Measurements from ENCODE around the gene GCC1.
"Not testable (repeated sequence)": the region's sequence is repeated elsewhere in the genome, so short reads cannot be mapped to it uniquely, and the experiment has no call there.

GCC1 gene

DNA sequence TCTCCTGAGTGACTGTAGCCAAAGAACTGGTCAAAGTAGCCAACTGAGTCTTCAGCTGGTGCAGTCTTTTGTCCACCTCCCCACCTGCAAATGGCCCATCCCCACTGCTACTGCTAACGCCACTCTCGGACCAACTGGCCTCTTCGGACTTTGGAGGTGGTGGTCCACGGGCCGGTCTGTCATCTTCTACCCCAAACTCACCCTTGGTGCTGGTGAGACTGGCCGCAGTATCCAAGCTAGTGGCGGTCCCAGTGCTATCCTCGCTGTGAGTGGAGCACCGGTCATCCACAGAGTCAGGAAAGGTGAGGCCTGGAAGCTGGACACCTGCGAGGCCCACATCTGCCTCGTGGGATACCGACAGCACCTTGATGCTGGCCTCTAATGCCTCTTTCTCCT, 750 bp downstream of the GCC1 start:
- peak overlapping the region; percentile 94 for H3K4me3 ChIP-seq (ENCODE audit: low read length)
- DNase-seq (ENCODE audit: low read depth) = no peak
- TF ChIP-seq CTCF (conservative IDR thresholded peaks at IDR 0.05; ENCODE audit: low read length) = no peak

- no peak for TF ChIP-seq CTCF (conservative IDR thresholded peaks at IDR 0.05; ENCODE audit: low read length)
- DNase-seq (ENCODE audit: low read depth) = no peak
- no peak overlapping the region for H3K4me3 ChIP-seq (ENCODE audit: low read length)
These were observed 3.0 kb downstream of the GCC1 start for GRCh38 chr7:127582361-127582760.

DNA sequence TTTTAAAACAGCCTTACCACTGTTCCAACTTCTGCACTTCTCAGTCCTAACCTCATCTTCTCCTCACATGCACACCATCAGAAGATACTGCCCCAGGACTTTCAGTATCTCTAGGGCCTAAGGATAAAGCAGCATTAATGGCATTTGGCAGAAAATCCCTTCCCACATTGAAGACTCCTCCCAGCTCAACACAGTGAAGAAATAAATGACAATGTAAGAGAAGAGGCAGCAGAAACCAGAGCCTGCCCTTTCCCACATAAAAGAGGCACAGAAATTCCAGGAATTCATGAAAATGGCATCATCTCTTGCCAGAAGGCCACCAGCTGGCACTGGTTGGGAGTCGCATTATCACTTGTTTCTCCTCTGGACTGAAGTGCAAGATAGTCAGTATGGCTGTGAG, 3.7 kb downstream of the GCC1 start:
- no peak for TF ChIP-seq CTCF (conservative IDR thresholded peaks at IDR 0.05; ENCODE audit: low read length)
- peak; percentile 70 for DNase-seq (ENCODE audit: low read depth)
- H3K4me3 ChIP-seq (ENCODE audit: low read length) = no peak overlapping the region

GRCh38 chr7:127580612-127581011, 4.8 kb downstream of the GCC1 start:
- no peak for TF ChIP-seq CTCF (conservative IDR thresholded peaks at IDR 0.05; ENCODE audit: low read length)
- no peak overlapping the region for H3K4me3 ChIP-seq (ENCODE audit: low read length)
- DNase-seq (ENCODE audit: low read depth) = no peak

- H3K4me3 ChIP-seq (ENCODE audit: low read length) = no peak overlapping the region
- no peak for TF ChIP-seq CTCF (conservative IDR thresholded peaks at IDR 0.05; ENCODE audit: low read length)
- DNase-seq (ENCODE audit: low read depth) = no peak
These were observed 6.6 kb downstream of the GCC1 start for GRCh38 chr7:127578711-127579275.

DNA sequence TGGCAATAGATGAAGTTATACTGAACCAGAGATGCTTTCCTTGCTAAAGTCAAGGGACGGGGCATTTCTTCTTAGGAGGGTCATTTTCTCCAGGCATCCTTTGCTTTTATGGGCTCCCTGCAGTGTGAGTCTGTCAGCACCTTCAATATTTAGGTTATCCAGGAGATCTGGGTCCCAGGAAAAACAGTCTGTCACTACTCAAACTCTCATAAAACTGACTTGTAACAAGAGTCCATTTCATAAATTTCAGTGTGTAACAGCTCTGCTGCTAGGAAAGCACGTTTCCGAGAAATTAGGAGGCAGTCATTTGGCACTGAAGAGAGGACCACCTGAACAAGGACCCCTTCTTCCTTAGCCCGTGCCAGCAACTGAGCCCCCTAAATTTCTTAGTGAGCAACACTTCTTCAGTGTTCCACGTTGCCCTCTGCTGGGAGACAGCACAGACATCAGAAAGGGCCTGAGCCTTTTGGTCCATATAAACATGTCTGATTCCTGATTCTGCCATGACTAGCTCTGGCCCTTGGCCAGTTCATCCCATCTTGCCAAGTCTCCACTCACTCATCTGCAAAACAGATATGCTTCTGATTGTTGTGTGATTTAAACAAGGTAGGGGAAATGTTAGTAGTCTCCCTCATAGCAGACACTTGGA, 7.2 kb downstream of the GCC1 start:
- no peak overlapping the region for H3K4me3 ChIP-seq (ENCODE audit: low read length)
- peak; percentile 44 for DNase-seq (ENCODE audit: low read depth)
- peak; percentile 37 for TF ChIP-seq CTCF (conservative IDR thresholded peaks at IDR 0.05; ENCODE audit: low read length)

DNA sequence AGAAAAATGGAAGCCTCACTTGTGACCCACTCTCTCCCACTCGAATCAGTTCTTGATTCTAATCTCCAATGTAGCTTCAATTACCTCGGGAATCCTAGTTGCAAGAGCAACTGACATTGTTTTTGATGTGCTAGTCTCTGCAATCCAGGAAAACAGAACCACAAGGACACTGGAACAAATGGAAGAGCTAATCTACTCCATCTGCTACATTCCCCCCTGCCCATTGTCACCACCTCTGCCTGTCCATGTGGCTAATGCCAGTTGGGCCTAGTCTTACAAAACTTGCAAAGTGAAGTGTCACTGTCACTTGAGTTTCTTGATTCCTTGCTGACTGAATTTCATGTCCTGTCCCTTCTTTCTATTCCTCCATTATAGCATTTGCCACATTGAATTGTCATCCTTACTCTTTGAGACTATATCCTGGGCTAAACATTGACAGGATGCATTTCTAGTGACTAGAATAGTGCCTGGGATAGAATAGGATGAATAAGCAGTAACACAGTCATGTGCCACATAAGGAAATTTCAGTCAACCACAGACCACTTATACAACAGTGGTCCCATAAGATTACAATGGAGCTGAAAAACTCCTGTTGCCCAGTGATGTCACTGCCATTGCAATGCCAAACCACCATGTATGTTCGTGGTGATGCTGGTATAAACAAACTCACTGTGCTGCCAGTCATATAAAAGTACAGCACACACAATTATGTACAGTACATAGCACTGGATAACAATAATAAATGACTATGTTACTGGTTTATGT, 13.5 kb downstream of the GCC1 start:
- no peak for TF ChIP-seq CTCF (conservative IDR thresholded peaks at IDR 0.05; ENCODE audit: low read length)
- DNase-seq (ENCODE audit: low read depth) = no peak
- H3K4me3 ChIP-seq (ENCODE audit: low read length) = no peak overlapping the region

GRCh38 chr7:127568034-127568433, 17.4 kb downstream of the GCC1 start:
- DNase-seq (ENCODE audit: low read depth); H3K4me3 ChIP-seq (ENCODE audit: low read length): not testable (repeated sequence)
